K562 (cell line): ENCODE measurements around the gene SEC22C.

Experiments
- CEBPG ChIP-seq, 3 experiments: fragments of 200-800 bp in 1 of 3; sonication (Bioruptor generic) in 1 of 3; sonication (generic) in 1 of 3; formaldehyde crosslinking in 1 of 3; IDR thresholded peaks in 2 of 3; conservative IDR thresholded peaks in 1 of 3; 2 replicates each; pipeline versions ENCODE4 v1.6.1 to v1.8.0; 2016 to 2022; ENCODE audit warnings: missing compliant biosample characterization in 2 of 3, missing genetic modification characterization in 2 of 3, mild to moderate bottlenecking in 1 of 3, missing genetic modification reagents in 1 of 3
- CTCF ChIP-seq, 3 experiments: IDR thresholded peaks in 2 of 3; conservative IDR thresholded peaks in 1 of 3; 2 replicates each; pipeline ENCODE4 v1.5.1; 2011 to 2012; ENCODE audit warnings: low read length in 3 of 3, mild to moderate bottlenecking in 3 of 3, control low read depth in 2 of 3, improper control_type of control experiment in 1 of 3, inconsistent platforms in 1 of 3, low read depth in 1 of 3, mixed read lengths in 1 of 3, moderate library complexity in 1 of 3; ENCODE audit not compliant: insufficient read depth in 2 of 3
- HBP1 ChIP-seq: fragments of 450-650 bp; formaldehyde crosslinking; IDR thresholded peaks from 2 replicates; pipeline ENCODE4 v1.4.0; 2022; ENCODE audit warnings: missing genetic modification characterization
- MCM3 ChIP-seq: fragments of 450-650 bp; IDR thresholded peaks from 2 replicates; pipeline ENCODE4 v1.6.1; 2016
- SOX6 ChIP-seq: fragments of 450-650 bp; IDR thresholded peaks from 2 replicates; pipeline ENCODE4 v1.6.1; 2014; ENCODE audit warnings: mild to moderate bottlenecking

- no peak for TF ChIP-seq CTCF (IDR thresholded peaks at IDR 0.05 in 2 of 3, conservative IDR thresholded peaks at IDR 0.05 in 1 of 3; ENCODE audit: insufficient read depth in 2 of 3, low read depth in 1 of 3, low read length in 3 of 3)
- no peak for TF ChIP-seq MCM3
- TF ChIP-seq SOX6: no peak
- no peak for TF ChIP-seq HBP1 (CRISPR knock-in tag)
- TF ChIP-seq CEBPG (CRISPR knock-in tag; IDR thresholded peaks at IDR 0.05): no peak
- TF ChIP-seq CEBPG (tag; conservative IDR thresholded peaks at IDR 0.05 in 1 of 2, IDR thresholded peaks at IDR 0.05 in 1 of 2): no peak
These were observed 26.8 kb upstream of the SEC22C start for GRCh38 chr3:42608581-42608980.
